HG03280 (cell line): Measurements from ENCODE around the gene TFDP1.

Source experiments
- ATAC-seq: cut with Tn5 transposase; IDR thresholded peaks from one replicate; pipeline ENCODE4 v1.9.1; 2021; ENCODE audit warnings: mild to moderate bottlenecking, moderate library complexity; ENCODE audit not compliant: unreplicated experiment

TFDP1 gene

DNA sequence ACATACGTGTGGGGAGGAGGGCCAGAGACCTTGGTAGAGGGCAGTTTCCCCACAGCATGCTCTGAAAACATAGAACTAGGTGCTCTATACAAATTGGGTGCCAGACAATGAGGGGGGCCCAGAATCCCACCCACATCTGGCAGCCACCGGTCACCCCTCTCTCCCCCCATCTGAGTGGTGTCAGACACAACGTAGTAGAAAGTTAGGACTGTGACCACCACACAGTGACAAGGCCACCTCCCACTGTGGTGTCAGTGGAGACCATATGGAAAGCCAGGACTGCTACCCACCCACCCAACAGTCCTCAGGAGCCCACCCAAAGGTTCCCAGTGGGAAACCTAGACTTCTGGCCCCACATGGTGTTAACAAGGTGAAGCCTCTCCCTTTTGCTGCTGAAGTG, 75.5 kb downstream of the TFDP1 start:
- no peak for ATAC-seq

- ATAC-seq = no peak
Measured at GRCh38 chr13:113661509-113661908, 77.0 kb downstream of the TFDP1 start.

- no peak for ATAC-seq
Measured at GRCh38 chr13:113663934-113664333, 79.4 kb downstream of the TFDP1 start.

GRCh38 chr13:113664751-113665596, 80.4 kb downstream of the TFDP1 start:
- no peak for ATAC-seq

GRCh38 chr13:113665597-113666328, 81.2 kb downstream of the TFDP1 start:
- ATAC-seq = no peak

DNA sequence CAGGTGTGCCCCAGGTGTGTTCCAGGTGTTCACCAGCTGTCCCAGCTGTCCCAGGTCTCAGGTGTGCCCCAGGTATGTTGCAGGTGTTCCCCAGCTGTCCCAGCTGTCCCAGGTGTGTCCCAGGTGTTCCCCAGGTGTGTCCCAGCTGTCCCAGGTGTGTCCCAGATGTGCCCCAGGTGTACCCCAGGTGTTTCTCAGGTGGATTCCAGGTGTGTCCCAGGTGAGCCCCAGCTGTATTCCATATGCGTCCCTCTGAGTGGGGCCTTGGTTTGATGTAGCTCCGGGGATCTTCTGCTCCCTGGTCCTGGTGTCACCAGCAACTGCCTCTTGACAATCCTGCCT, 81.7 kb downstream of the TFDP1 start:
- ATAC-seq = no peak

- no peak for ATAC-seq
Measured at GRCh38 chr13:113666951-113667701, 82.6 kb downstream of the TFDP1 start, which contains the start of gene GRK1. GRK1 (plus strand) TSS chr13:113667219; CDS start chr13:113667387, 168 bp downstream.

- ATAC-seq = no peak
Measured at GRCh38 chr13:113667771-113668490, 83.4 kb downstream of the TFDP1 start.

GRCh38 chr13:113668491-113668971, 84.0 kb downstream of the TFDP1 start:
- ATAC-seq = no peak

- ATAC-seq = no peak
Measured at GRCh38 chr13:113669231-113669754, 84.7 kb downstream of the TFDP1 start.

DNA sequence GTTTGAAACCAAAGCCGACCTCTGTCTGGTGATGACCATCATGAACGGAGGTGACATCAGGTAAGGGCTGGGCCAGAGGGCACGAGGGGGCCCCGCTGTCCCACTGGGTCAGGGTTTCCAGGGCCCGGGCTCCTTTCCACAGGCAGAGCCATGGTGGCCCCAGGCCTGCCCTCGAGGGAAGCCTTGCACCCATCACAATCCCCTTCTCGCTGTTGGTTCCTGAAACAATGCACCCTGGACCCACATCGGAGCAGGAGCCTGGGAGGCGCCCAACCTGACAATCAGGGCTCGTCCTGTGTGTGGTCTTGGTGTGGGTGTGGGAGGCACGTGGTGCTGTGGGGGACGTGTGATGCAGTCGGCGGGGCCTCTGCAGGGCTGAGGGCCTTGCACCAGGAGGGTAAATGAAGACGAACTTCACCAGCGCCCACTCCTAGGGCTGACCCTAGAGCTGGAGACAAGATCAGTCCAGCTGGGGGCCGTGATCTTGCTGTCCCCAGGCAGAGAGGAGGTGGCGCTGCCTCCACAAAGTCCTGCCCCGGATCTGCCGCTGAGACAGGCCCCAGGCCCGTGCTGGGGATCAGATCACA, 85.3 kb downstream of the TFDP1 start:
- no peak for ATAC-seq

GRCh38 chr13:113670541-113670940, 86.0 kb downstream of the TFDP1 start:
- no peak for ATAC-seq

DNA sequence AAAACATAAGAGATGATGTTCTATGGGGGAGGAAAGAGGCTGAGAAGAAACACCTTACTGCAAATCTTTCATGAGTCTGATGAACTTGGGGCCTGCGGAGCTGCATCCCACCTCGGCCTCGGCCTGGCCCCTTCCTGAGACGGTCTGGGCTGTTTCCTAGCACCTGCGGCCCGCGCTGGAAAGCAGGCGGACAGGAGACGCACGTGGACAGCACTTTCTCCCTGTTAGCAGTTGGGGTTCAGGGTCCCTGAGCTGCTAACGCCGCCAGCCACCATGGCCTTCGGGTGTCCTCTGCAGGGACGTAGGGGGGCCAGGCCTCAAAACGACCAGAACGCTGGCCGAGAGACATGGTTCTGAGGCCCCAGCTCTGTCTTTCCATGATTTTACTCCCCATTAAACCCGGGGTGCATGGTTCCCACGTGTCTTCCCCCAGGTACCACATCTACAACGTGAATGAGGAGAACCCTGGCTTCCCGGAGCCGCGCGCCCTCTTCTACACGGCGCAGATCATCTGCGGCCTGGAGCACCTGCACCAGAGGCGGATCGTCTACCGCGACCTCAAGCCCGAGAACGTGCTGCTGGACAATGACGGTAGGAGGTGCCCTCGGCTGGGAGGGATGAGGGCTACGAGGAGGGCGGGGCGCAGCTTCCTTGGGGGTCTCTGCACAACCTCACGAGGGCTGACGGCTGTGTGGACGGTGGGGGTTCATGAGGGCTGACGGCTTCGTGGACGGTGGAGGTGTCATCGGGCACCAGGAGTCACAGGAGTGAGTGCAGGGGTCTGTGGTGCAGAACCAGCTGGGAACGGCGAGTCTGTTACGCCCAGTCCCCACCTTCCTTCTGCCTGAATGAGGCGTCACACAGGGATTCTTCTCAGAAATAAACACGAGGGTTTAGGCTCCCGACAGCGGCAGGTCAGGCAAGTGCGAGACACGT, 86.8 kb downstream of the TFDP1 start:
- no peak for ATAC-seq

- ATAC-seq = no peak
Measured at GRCh38 chr13:113672002-113672651, 87.6 kb downstream of the TFDP1 start.
